GM13976 (cell line): ENCODE data around the gene IFITM5.
"Not testable (repeated sequence)": the region's sequence is repeated elsewhere in the genome, so short reads cannot be mapped to it uniquely, and the experiment has no call there.

ENCODE experiments used
- DNase-seq: peaks from one replicate; pipeline ENCODE4 v3.0.0; 2012; ENCODE audit warnings: low spot score
- in situ Hi-C: fragments of 300-500 bp; cut with MboI; formaldehyde crosslinking; loops from one replicate; pipeline ENCODE4 v1.12.0; 2022; ENCODE audit warnings: low sequenced_read_pairs, mixed read lengths, inconsistent platforms; ENCODE audit not compliant: unreplicated experiment
- TF ChIP-seq, protein P1 (sequence below): IDR thresholded peaks from 2 replicates; pipeline ENCODE4 v1.5.1; 2012; ENCODE audit warnings: borderline replicate concordance, mild to moderate bottlenecking; ENCODE audit not compliant: insufficient read depth; ENCODE audit errors: extremely low read depth, missing control alignments, control extremely low read depth

The IFITM5 gene

DNA sequence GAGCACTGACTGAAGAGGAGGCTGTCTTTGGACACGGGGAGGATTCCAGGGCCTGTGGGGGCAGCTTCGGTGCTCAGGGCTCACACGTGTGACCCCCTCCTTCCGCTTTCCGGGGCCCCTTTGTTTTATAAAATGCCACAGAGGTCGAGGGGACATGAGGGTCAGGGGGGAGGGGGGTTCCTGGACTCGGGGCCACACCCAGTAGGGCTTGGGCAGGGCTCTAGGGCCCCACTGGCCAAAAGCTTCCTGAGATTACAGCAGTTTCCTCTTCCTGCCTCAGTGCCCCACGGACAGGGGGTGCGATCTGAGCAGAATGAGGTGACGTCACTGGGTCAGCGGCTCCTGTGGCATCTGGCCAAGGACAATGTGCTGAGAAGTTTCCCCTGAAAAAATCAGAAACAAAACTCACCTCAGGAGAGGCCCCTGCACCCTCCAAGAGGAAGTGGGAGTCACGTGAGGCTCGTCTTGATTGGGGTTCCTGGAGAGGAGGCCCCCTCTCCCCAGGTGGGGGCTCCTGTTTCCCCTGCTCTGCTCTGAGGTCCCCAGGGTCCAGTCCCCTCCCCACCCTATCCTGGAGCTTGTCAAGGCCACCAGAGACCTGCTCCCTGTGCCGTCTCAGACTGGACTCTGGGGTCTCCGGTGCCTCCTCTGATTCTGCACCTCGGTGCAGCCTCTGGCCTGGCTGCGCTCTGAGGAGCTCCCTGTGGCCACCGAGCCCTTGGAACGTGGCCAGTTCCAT lies 27.7 kb upstream of the IFITM5 start:
- TF ChIP-seq, protein P1, sequence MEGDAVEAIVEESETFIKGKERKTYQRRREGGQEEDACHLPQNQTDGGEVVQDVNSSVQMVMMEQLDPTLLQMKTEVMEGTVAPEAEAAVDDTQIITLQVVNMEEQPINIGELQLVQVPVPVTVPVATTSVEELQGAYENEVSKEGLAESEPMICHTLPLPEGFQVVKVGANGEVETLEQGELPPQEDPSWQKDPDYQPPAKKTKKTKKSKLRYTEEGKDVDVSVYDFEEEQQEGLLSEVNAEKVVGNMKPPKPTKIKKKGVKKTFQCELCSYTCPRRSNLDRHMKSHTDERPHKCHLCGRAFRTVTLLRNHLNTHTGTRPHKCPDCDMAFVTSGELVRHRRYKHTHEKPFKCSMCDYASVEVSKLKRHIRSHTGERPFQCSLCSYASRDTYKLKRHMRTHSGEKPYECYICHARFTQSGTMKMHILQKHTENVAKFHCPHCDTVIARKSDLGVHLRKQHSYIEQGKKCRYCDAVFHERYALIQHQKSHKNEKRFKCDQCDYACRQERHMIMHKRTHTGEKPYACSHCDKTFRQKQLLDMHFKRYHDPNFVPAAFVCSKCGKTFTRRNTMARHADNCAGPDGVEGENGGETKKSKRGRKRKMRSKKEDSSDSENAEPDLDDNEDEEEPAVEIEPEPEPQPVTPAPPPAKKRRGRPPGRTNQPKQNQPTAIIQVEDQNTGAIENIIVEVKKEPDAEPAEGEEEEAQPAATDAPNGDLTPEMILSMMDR, result no peak
- peak; percentile 88 for DNase-seq
- in situ Hi-C loops, result no loop called here

DNA sequence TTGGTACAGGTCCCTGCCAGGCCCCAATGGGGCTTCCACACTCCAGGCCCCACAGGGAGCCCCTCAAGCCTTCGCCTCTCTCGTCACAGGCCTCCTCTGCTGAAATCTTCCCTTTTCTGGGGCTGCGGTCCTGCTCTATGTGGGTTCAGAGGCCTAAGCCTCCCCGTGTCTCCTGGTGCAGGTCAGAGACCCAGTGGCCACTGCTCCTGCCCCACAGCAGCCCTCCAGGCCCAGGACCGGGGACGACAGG lies 27.2 kb upstream of the IFITM5 start:
- no peak for DNase-seq
- in situ Hi-C loops, result no loop called here
- TF ChIP-seq, protein P1, result no peak

DNA sequence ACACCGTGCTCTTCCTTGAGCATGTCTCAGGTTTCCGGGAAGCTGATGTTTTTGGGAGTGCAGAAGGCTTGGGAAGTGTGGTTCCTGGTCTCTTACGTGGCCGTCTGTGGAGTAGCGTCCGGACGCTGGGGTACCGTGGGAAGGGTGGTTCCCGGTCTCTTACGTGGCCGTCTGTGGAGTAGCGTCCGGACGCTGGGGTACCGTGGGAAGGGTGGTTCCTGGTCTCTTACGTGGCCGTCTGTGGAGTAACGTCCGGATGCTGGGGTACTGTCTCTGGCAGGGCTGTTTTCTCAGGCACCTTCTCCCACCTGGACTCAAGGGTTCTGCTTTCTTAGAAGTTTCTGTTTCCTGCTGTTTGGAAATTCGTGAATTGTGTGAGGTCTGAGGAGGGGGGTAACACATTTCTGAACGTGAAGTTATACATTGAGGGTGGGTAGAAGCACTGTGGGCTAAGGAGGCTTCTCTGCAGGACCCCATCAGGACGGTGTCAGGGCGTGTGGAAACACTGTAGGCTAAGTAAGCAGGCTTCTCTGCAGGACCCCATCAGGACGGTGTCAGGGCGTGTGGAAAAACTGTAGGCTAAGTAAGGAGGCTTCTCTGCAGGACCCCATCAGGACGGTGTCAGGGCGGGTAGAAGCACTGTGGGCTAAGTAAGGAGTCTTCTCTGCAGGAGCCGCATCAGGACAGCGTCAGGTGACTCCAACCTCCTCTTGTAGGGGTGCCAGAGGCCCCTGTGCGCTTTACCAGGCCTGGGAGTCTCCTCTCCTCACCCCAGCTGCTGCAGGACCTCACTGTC lies 26.7 kb upstream of the IFITM5 start:
- in situ Hi-C loops, result no loop called here
- no peak for DNase-seq
- TF ChIP-seq, protein P1, result no peak

DNA sequence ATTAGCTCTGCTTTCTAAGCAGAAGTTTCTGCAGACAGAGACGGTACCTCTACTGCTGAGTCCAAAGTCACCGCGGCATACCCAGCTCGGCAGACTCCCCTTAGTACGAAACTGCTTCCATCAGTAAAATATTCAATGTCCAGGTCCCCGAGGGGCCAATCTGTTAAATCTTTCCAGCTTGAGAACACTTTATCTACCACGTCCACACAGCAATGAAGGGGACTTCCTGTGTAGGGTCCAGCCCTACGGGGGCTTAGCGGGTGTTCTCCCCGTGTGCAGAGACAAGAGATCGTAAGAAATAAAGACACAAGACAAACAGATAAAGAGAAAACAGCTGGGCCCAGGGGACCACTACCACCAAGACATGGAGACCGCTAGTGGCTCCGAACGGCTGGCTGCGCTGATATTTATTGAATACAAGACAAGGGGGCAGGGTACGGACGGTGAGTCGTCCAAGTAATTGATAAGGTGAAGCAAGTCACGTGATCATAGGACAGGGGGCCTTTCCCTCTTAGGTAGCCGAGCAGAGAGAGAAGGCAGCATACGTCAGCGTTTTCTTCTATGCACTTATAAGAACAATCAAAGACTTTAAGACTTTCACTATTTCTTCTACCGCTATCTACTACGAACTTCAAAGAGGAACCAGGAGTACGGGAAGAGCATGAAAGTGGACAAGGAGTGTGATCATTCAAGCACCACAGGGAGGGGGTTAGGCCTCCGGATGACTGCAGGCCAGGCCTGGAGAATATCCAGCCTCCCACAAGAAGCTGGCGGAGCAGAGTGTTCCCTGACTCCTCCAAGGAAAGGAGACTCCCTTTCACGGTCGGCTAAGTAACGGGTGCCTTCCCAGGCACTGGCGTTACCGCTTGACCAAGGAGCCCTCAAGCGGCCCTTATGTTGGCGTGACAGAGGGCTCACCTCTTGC lies 25.5 kb upstream of the IFITM5 start:
- DNase-seq, in situ Hi-C loops: not testable (repeated sequence)

DNA sequence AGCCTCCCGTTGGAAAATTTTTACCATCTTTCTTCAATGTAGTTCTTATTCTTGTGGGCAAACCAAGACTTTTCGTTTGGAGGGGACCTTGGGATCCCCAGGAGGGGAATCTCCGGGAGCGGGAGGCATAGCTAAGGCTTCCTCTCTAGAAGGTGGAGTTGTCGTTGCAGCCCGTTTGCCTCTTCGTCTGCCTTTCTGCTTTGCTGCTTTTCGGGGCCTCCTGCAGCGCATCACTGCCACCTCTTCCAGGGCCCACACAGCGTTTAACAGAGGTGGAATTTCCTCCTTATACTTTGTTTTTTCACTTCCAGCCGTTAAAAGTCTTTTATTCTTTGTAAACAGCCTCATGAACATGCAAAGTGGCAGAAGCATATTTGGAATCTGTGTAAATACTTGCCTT lies 24.8 kb upstream of the IFITM5 start:
- TF ChIP-seq, protein P1, result no peak
- in situ Hi-C loops, result no loop called here
- DNase-seq, result no peak

DNA sequence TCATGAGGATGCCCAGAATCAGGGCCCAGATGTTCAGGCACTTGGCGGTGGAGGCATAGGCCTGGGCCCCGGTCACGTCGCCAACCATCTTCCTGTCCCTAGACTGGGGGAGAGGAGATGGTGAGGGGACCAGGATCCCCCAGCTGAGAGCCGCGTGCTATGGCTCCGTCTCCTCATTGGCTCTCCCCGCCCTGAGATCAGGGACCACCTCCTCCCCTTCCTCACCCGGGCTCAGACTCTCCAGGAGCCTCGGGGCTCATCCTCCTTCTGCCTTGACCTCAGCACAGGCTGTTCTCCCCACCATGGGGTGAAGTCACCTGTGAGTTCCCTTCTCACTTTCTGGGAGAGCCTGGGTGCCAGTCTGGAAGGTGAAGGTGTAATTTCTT lies 20.6 kb upstream of the IFITM5 start:
- DNase-seq, in situ Hi-C loops: not testable (repeated sequence)

DNA sequence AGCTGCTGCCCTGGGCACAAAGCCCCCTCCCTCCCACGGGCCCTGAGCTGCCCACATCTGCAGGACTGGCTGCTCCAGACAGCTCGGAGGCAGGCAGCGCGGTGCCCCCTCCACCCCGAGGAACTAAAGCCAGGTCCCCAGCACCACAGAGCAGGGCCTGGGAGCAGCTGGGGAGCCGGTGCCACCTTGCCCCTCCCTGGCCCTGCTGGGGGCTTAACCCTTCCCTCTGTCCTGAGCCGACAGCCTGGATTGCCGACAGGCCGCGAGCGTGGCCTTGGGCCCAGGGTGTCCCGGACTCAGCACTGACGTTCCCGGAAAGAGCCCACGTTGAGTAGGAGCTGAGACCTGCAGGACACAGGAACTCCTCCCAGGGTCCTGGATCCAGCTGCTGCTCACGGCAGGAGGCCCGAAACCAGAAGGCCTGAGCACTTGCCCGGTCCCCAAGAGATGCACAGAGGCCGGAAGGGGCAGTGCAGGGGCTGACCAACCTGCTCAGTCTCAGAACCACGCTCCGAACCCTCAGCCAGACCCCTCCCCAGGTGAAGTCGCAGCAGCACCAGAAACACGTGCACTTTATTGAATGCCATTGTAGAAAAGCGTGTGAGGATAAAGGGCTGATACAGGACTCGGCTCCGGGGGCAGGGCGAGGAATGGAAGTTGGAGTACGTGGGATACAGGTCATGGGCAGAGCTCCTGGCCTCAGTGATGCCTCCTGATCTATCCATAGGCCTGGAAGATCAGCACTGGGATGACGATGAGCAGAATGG lies 20.0 kb upstream of the IFITM5 start:
- in situ Hi-C loops, DNase-seq: not testable (repeated sequence)

DNA sequence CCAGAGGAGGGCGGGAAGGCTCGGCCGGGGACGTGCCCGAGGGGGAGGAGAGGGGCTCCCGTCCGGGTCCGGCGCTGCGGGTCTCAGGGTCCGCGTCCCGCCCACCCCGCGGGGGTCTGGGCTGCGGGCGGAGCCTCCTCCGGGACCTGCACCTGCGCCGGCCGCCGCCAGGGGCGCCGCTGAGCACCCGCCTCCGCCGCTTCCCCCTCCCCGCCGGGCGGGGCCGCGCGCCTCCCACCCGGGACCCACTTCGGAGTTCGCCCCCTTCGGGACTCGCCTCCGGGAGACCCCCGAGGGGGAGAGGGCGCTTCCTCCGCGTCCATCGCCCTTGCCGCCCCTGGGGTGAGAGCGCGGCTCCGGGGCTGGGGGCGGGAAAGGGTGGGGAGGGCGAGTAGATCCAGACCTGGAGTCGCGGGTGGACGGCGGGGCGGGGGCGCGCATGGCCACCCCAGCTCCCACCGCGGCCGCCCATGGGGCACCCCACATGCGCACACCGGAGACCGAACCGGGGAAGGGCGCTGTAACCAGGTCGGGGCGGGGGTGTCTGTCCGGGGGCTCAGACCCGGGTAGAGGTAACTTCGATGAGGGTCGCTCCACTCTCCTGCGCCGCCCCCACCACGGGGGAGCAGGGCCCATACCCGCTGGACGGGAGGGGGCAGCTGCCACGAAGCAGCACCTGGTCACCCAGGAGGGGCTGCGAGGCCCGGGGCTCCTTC lies 19.2 kb upstream of the IFITM5 start:
- in situ Hi-C loops, DNase-seq: not testable (repeated sequence)

DNA sequence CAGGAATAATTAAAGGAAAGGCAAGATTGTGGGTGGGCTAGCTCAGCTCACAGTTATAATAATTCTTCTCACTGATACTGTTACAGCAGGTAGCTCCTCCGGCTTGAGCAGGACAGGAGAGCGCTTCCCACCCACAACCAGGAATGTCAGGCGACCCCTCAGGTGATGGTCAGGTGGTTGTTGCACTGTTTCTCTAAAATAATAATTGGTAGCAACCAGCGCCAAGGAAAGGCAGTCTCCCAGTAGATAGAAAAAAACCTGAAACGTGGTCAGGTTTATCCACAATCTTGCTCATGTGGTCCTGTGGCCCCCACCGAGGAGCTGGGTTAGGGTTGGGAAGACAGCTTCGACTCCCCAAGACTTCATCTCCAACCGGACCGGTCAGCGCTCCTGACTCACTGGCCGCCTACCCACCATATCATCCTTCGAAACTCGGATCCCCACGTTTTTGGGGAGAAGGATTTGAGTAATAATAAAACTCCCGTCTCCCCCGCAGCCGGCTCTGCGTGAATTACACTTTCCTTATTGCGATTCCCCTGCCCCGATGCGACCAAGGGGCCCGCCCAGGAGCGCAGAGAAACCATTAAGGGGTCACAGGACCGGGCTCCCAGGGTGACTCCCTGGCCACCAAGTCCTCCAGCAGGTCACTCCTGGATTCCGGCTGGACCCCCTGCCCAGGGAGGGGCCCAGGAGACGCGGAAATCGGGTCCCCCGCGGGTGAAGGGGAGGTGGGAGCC lies 18.5 kb upstream of the IFITM5 start:
- in situ Hi-C loops, DNase-seq: not testable (repeated sequence)
